ENCODE data around the gene TFPT.

TFPT gene

GRCh38 chr19:54069470-54069869 is 46.0 kb downstream of the TFPT start:
- DNase-seq, result no peak

GRCh38 chr19:54063350-54064116 is 51.9 kb downstream of the TFPT start, which contains the start of gene VSTM1:
VSTM1 (minus strand) TSS chr19:54063897; CDS start chr19:54063777, 120 bp downstream.
- DNase-seq, result no peak

- DNase-seq, result no peak
These were observed 52.8 kb downstream of the TFPT start for GRCh38 chr19:54062643-54063042.

All from NCI-H526 treated with DMSO at 0.1 percent for 48 hours (cell line).